Hippocampal formation (tissue), 2 donors: ENCODE measurements around the gene RHEB.

ENCODE experiments used
- DNase-seq, 2 donors: peaks; one replicate each; lab custom pipeline; 2025; lab: John Stamatoyannopoulos, UW

Gene RHEB

GRCh38 chr7:151470711-151471110, 49.0 kb downstream of the RHEB start:
- DNase-seq = peak in 1 of 2 donors; percentile 17

- DNase-seq = no peak
Observed at GRCh38 chr7:151469281-151469680, 50.4 kb downstream of the RHEB start.

GRCh38 chr7:151468217-151469018, 51.3 kb downstream of the RHEB start:
- peak in 1 of 2 donors; percentile 14 for DNase-seq

- no peak for DNase-seq
Observed at GRCh38 chr7:151465169-151465568, 54.5 kb downstream of the RHEB start.

GRCh38 chr7:151462306-151462779, 57.4 kb downstream of the RHEB start:
- no peak for DNase-seq

- no peak for DNase-seq
Observed at GRCh38 chr7:151461942-151462230, 57.8 kb downstream of the RHEB start.

GRCh38 chr7:151461096-151461941, 58.4 kb downstream of the RHEB start:
- DNase-seq = no peak

- DNase-seq = no peak
Observed at GRCh38 chr7:151460474-151460855, 59.2 kb downstream of the RHEB start.

- DNase-seq = peak; percentile 51 to 78
Observed at GRCh38 chr7:151459726-151460473, 59.8 kb downstream of the RHEB start.

GRCh38 chr7:151457534-151457933, 62.2 kb downstream of the RHEB start:
- no peak for DNase-seq

- DNase-seq = no peak
Observed at GRCh38 chr7:151456782-151457181, 62.9 kb downstream of the RHEB start.

- DNase-seq = no peak
Observed at GRCh38 chr7:151456276-151456675, 63.4 kb downstream of the RHEB start.

- no peak for DNase-seq
Observed at GRCh38 chr7:151455690-151456089, 64.0 kb downstream of the RHEB start.

GRCh38 chr7:151454932-151455530, 64.7 kb downstream of the RHEB start:
- no peak for DNase-seq

- no peak for DNase-seq
Observed at GRCh38 chr7:151454305-151454704, 65.4 kb downstream of the RHEB start.

- DNase-seq = no peak
Observed at GRCh38 chr7:151453326-151453791, 66.3 kb downstream of the RHEB start.

- DNase-seq = no peak
Observed at GRCh38 chr7:151452680-151453325, 66.9 kb downstream of the RHEB start.

GRCh38 chr7:151451626-151452571, 67.8 kb downstream of the RHEB start:
- DNase-seq = no peak

- no peak for DNase-seq
Observed at GRCh38 chr7:151451156-151451555, 68.5 kb downstream of the RHEB start.

GRCh38 chr7:151449990-151450389, 69.7 kb downstream of the RHEB start:
- DNase-seq = no peak
